HepG2 (cell line): ENCODE data around the gene CCRL2. TPM values are rescaled to one million over a fixed set of nuclear protein-coding genes. Genes with fewer than 3 reads are reported as not detected.

Experiments
- ATAC-seq: fragments of 200-7000 bp; cut with Tn5 transposase; 3 replicates; pipeline ENCODE4 v1.9.1; 2020; ENCODE audit warnings: mild to moderate bottlenecking, moderate library complexity
- BruUV-seq: library from RNA; stranded (reverse); fragments of 400-500 nt; replicated peaks from 2 replicates; lab custom pipeline; 2021; lab: Mats Ljungman, UMichigan
- CTCF ChIA-PET: fragments of 300-600 bp; formaldehyde crosslinking; extraction: SDS; loops from one replicate; lab custom pipeline; 2021; ENCODE audit warnings: low total read pairs, inconsistent platforms, low intra/inter-chr PET ratio; lab: Yijun Ruan, JAX
- POLR2A ChIA-PET: fragments of 350-600 bp; sonication (Branson Sonifier 250); formaldehyde crosslinking; loops from one replicate; lab custom pipeline; 2020; ENCODE audit warnings: antibody characterized with exemption, inconsistent platforms; lab: Yijun Ruan, JAX
- DNase-seq: peaks from one replicate; pipeline ENCODE4 v3.0.0-alpha.2; 2015; ENCODE audit warnings: low spot score
- FAIRE-seq: peaks from 3 replicates; lab custom pipeline; 2011; peaks lifted over from hg19 to GRCh38; lab: Jason Lieb, UNC
- H2AFZ ChIP-seq: one replicate; pipeline ENCODE4 v1.6.1; 2011; ENCODE audit warnings: low read length, inconsistent platforms
- H3K27ac ChIP-seq: fragments of 300-600 bp; 3 replicates; pipeline ENCODE4 v1.8.0; 2011; ENCODE audit warnings: mixed run types, mild to moderate bottlenecking, mixed read lengths, low read length, inconsistent platforms; ENCODE audit not compliant: insufficient read depth; ENCODE audit errors: extremely low read length
- H3K27me3 ChIP-seq, 2 experiments: fragments of 200-600 bp in 1 of 2; 2 replicates in 1 of 2; 3 replicates in 1 of 2; pipeline versions ENCODE4 v1.6.0 to v1.8.0; 2011; ENCODE audit warnings: low read length in 2 of 2, mild to moderate bottlenecking in 2 of 2, moderate library complexity in 2 of 2, inconsistent platforms in 1 of 2; ENCODE audit not compliant: insufficient read depth in 2 of 2, control insufficient read depth in 1 of 2
- H3K36me3 ChIP-seq, 2 experiments: fragments of 200-600 bp in 1 of 2; replicated peaks in 1 of 2; 2 replicates in 1 of 2; 3 replicates in 1 of 2; pipeline versions ENCODE4 v1.5.1 to v1.8.0; 2011; ENCODE audit warnings: low read length in 2 of 2, inconsistent platforms in 1 of 2; ENCODE audit not compliant: insufficient read depth in 2 of 2, control insufficient read depth in 1 of 2
- H3K4me1 ChIP-seq: 2 replicates; pipeline ENCODE4 v1.5.1; 2012; ENCODE audit warnings: low read length, inconsistent platforms; ENCODE audit not compliant: insufficient read depth
- H3K4me2 ChIP-seq: 2 replicates; pipeline ENCODE4 v1.6.0; 2011; ENCODE audit warnings: low read depth, low read length, inconsistent platforms
- H3K4me3 ChIP-seq, 3 experiments: fragments of 200-600 bp in 1 of 3; sonication (generic), shearing (Covaris generic) in 1 of 3; replicated peaks in 1 of 3; 2 replicates each; pipeline ENCODE4 v1.5.1; 2011 to 2016; ENCODE audit warnings: low read length in 3 of 3, inconsistent platforms in 2 of 3, low read depth in 2 of 3, mild to moderate bottlenecking in 2 of 3, control low read depth in 1 of 3, mixed read lengths in 1 of 3; ENCODE audit not compliant: insufficient read depth in 1 of 3
- H3K79me2 ChIP-seq: one replicate; pipeline ENCODE4 v1.6.1; 2011; ENCODE audit warnings: low read length, inconsistent platforms; ENCODE audit not compliant: insufficient read depth
- H3K9ac ChIP-seq: 2 replicates; pipeline ENCODE4 v1.6.0; 2011; ENCODE audit warnings: mild to moderate bottlenecking, low read depth, low read length, inconsistent platforms; ENCODE audit not compliant: insufficient read depth
- H3K9me3 ChIP-seq: 2 replicates; pipeline ENCODE4 v1.5.1; 2012; ENCODE audit warnings: mild to moderate bottlenecking, low read length
- H4K20me1 ChIP-seq: 2 replicates; pipeline ENCODE4 v1.6.0; 2011; ENCODE audit warnings: inconsistent platforms, mild to moderate bottlenecking, low read length, moderate library complexity; ENCODE audit not compliant: insufficient read depth
- ETV5 ChIP-seq: IDR thresholded peaks from 2 replicates; pipeline ENCODE4 v1.6.1; 2018; ENCODE audit warnings: missing biosample characterization, missing genetic modification reagents, inconsistent platforms, borderline replicate concordance
- KMT2B ChIP-seq: IDR thresholded peaks from 2 replicates; pipeline ENCODE4 v1.6.1; 2016; ENCODE audit warnings: missing genetic modification reagents, missing compliant biosample characterization
- NCOA5 ChIP-seq: sonication (generic); formaldehyde crosslinking; IDR thresholded peaks from 2 replicates; pipeline ENCODE4 v1.4.0; 2020; ENCODE audit warnings: missing genetic modification reagents
- NR2F2 ChIP-seq: IDR thresholded peaks from 2 replicates; pipeline ENCODE4 v1.6.1; 2012; ENCODE audit warnings: low read depth, inconsistent platforms, borderline replicate concordance
- PHF5A ChIP-seq: IDR thresholded peaks from one replicate; pipeline ENCODE4 v1.6.1; 2018; ENCODE audit warnings: low read depth, missing genetic modification reagents; ENCODE audit not compliant: unreplicated experiment
- STAG1 ChIP-seq: sonication (generic); formaldehyde crosslinking; IDR thresholded peaks from 2 replicates; pipeline ENCODE4 v1.4.0; 2020; ENCODE audit warnings: missing genetic modification reagents
- TGIF2 ChIP-seq: IDR thresholded peaks from 2 replicates; pipeline ENCODE4 v1.6.1; 2016; ENCODE audit warnings: control low read depth, missing compliant biosample characterization
- U2AF1 ChIP-seq: fragments of 200-400 bp; formaldehyde crosslinking; optimal IDR thresholded peaks from 2 replicates; pipeline ENCODE3; 2017; ENCODE audit warnings: mild to moderate bottlenecking, low read depth, low read length
- ZNF569 ChIP-seq: sonication (generic); formaldehyde crosslinking; IDR thresholded peaks from 2 replicates; pipeline ENCODE4 v1.5.0; 2020; ENCODE audit warnings: mild to moderate bottlenecking, missing genetic modification reagents, moderate library complexity, borderline replicate concordance
- ZNF816 ChIP-seq: sonication (generic); formaldehyde crosslinking; IDR thresholded peaks from 2 replicates; pipeline ENCODE4 v1.8.0; 2022; ENCODE audit warnings: missing genetic modification reagents, mild to moderate bottlenecking, borderline replicate concordance
- WGBS: methylation state at CpG from one replicate; pipeline ENCODE4 v1.1.6; 2017; ENCODE audit warnings: low lambda C conversion rate; 5-methylcytosine and 5-hydroxymethylcytosine counted together
- in situ Hi-C: cut with HindIII; loops from 2 replicates; pipeline ENCODE4 v1.10.0; 2017; ENCODE audit warnings: low pct_unique_long_range_greater_than_20kb; ENCODE audit not compliant: extremely low pct_ligation_motif_present
- intact Hi-C: fragments of 100-400 bp; cut with micrococcal nuclease; formaldehyde crosslinking; loops from one replicate; pipeline ENCODE4 v1.10.0; 2022; ENCODE audit not compliant: unreplicated experiment
- polyA plus RNA-seq, 8 experiments: library from polyadenylated mRNA; depleted of rRNA in 3 of 8; stranded (reverse) in 7 of 8; unstranded in 1 of 8; fragments of >200 nt; fragmentation: Illumina TruSeq in 4 of 8; extraction: Trizol in 4 of 8; gene quantifications; 2 replicates each; pipeline versions ENCODE4 v1.2.1 to v1.2.3, GENCODE V29; 2011 to 2016; ENCODE audit warnings: low read depth in 4 of 8, missing spikeins in 1 of 8, mixed read lengths in 1 of 8; ENCODE audit not compliant: insufficient read depth in 1 of 8
- total RNA-seq, 5 experiments: library from RNA; depleted of rRNA; stranded (reverse); fragments of >200 nt; fragmentation: Illumina TruSeq; extraction: Trizol; gene quantifications; 2 replicates each; pipeline ENCODE4 v1.2.3, GENCODE V29; 2016; ENCODE audit warnings: low read depth in 1 of 5
- TF ChIP-seq, protein P1 (sequence below): IDR thresholded peaks from 2 replicates; pipeline ENCODE4 v1.6.1; 2016

CCRL2 gene
- total and polyA plus RNA-seq, 2 of the 13 experiments (the other 11 are each of a cell fraction or from before 2014, with no cell fraction given): not detected

DNA sequence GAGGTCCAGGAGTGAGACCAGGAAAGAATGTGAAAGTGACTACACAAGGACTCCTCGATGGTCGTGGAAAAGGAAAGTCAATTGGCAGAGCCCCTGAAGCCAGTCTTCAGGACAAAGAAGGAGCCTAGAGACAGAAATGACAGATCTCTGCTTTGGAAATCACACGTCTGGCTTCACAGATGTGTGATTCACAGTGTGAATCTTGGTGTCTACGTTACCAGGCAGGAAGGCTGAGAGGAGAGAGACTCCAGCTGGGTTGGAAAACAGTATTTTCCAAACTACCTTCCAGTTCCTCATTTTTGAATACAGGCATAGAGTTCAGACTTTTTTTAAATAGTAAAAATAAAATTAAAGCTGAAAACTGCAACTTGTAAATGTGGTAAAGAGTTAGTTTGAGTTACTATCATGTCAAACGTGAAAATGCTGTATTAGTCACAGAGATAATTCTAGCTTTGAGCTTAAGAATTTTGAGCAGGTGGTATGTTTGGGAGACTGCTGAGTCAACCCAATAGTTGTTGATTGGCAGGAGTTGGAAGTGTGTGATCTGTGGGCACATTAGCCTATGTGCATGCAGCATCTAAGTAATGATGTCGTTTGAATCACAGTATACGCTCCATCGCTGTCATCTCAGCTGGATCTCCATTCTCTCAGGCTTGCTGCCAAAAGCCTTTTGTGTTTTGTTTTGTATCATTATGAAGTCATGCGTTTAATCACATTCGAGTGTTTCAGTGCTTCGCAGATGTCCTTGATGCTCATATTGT is 47.1 kb upstream of the CCRL2 start:
- Histone ChIP-seq H3K27me3 (peaks cover 0 to 9% of the 10 kb centered on the region in 2 experiments; a peak in 2 of 5 replicates), H3K9me3 (no peaks in the 10 kb centered on the region), H3K4me2 (no peak overlapping the region), H3K36me3 (no peaks in the 10 kb centered on the region), H2AFZ (no peak overlapping the region), H4K20me1 (no peaks in the 10 kb centered on the region), H3K4me1 (no peaks in the 10 kb centered on the region), H3K27ac (no peak overlapping the region)
- ATAC-seq (no peak), FAIRE-seq (no peak)
- in situ Hi-C loops (no loop called here), intact Hi-C loops (no loop called here)
- 34% methylated on average over 11 of the region's 11 CpGs for WGBS
- no TSS peak for BruUV-seq
- POLR2A ChIA-PET: no interaction called here
- CTCF ChIA-PET: no interaction called here
- no peak for TF ChIP-seq ZNF816 (CRISPR knock-in tag)
- no peak for TF ChIP-seq PHF5A
- TF ChIP-seq STAG1: no peak
- TF ChIP-seq, all 625 proteins: peak for 0
- H3K79me2 ChIP-seq: no peaks in the 10 kb centered on the region
- no peak for DNase-seq
- no peak overlapping the region for H3K4me3 ChIP-seq
- H3K9ac ChIP-seq: no peak overlapping the region

DNA sequence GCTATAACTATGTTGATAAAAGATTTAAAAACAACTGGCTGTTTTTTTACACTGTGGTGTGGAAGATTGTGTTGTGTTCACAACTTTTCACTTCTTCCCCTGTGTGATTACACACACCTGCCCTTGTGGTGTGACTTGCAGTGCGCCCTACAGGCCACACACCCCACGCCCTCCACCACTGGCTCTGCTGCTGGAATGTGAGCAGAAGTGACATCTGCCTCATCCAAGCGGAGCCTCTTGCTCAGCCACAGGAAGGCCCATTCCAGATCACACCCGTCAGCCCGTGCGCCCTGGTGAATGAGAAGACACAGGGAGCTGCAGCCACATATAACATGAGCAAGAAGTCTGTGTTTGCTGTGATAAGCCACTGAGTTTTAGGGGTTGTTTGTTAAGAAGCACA is 46.2 kb upstream of the CCRL2 start:
- Histone ChIP-seq H3K36me3 (no peaks in the 10 kb centered on the region), H3K4me1 (no peaks in the 10 kb centered on the region), H3K79me2 (no peaks in the 10 kb centered on the region), H4K20me1 (no peaks in the 10 kb centered on the region), H3K9me3 (no peaks in the 10 kb centered on the region), H3K4me3 (no peak overlapping the region), H2AFZ (no peak overlapping the region), H3K4me2 (no peak overlapping the region), H3K9ac (no peak overlapping the region), H3K27me3 (peaks cover 0 to 9% of the 10 kb centered on the region in 2 experiments; a peak in 2 of 5 replicates), H3K27ac (no peak overlapping the region)
- in situ Hi-C loops (no loop called here), intact Hi-C loops (no loop called here)
- ATAC-seq: no peak
- no peak for DNase-seq
- TF ChIP-seq KMT2B (CRISPR knock-in tag) (no peak), NR2F2 (no peak), U2AF1 (no peak), ZNF569 (CRISPR knock-in tag) (no peak), TGIF2 (CRISPR knock-in tag) (no peak), NCOA5 (CRISPR knock-in tag) (no peak), ETV5 (CRISPR knock-in tag) (no peak)
- TF ChIP-seq, protein P1, sequence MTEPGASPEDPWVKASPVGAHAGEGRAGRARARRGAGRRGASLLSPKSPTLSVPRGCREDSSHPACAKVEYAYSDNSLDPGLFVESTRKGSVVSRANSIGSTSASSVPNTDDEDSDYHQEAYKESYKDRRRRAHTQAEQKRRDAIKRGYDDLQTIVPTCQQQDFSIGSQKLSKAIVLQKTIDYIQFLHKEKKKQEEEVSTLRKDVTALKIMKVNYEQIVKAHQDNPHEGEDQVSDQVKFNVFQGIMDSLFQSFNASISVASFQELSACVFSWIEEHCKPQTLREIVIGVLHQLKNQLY (CRISPR knock-in tag): no peak
- no peak for FAIRE-seq
- ChIA-PET CTCF (no interaction called here), POLR2A (no interaction called here)
- WGBS: 0% methylated on average over 2 of the region's 6 CpGs
- BruUV-seq: no TSS peak
